Mucosa of descending colon (tissue), 3 donors: Measurements from ENCODE around the gene SAMHD1. TPM values are rescaled to one million over a fixed set of nuclear protein-coding genes. Genes with fewer than 3 reads are reported as not detected.
"Not testable (repeated sequence)": the region's sequence is repeated elsewhere in the genome, so short reads cannot be mapped to it uniquely, and the experiment has no call there.

Experiments used
- ATAC-seq: fragments of 200-7000 bp; cut with Tn5 transposase; one replicate; pipeline ENCODE4 v1.9.1; 2020; ENCODE audit warnings: mild to moderate bottlenecking, moderate library complexity
- DNase-seq, 3 donors: peaks; one replicate each; pipeline ENCODE4 v3.0.0-alpha.2; 2020
- H3K36me3 ChIP-seq: fragments of 200-600 bp; one replicate; pipeline ENCODE4 v1.8.0; 2021; ENCODE audit warnings: low read depth, mild to moderate bottlenecking
- H3K4me1 ChIP-seq: fragments of 200-600 bp; one replicate; pipeline ENCODE4 v1.8.0; 2021; ENCODE audit warnings: low read depth, mild to moderate bottlenecking
- H3K4me3 ChIP-seq: fragments of 200-600 bp; one replicate; pipeline ENCODE4 v1.8.0; 2021; ENCODE audit warnings: mild to moderate bottlenecking
- H3K9me3 ChIP-seq: fragments of 200-600 bp; one replicate; pipeline ENCODE4 v1.8.0; 2021; ENCODE audit warnings: mild to moderate bottlenecking
- intact Hi-C, 2 donors: fragments of 100-400 bp; cut with DNase I in 1 of 2; cut with micrococcal nuclease in 1 of 2; formaldehyde crosslinking; loops; one replicate each; pipeline versions ENCODE4 v1.11.0 to v1.11.1; 2022; cut with DNase I, micrococcal nuclease
- total RNA-seq, 3 donors: library from RNA; stranded (reverse); fragmentation: NEBNext Ultra II Directional in 2 of 3; extraction: Animal tissue kit (Norgen Biotek cat#: 25700) in 2 of 3; gene quantifications; one replicate each; pipeline versions ENCODE4 v1.2.1 to v1.2.4, GENCODE V29; 2021 to 2023
- TF ChIP-seq, protein P1 (sequence below): fragments of 200-600 bp; IDR thresholded peaks from one replicate; pipeline ENCODE4 v1.8.0; 2022; ENCODE audit warnings: antibody characterized with exemption, mild to moderate bottlenecking
- donor health status: DM: no; HTN: no; CAD: no; lungs with moderate emphysema.
- donor health status: DM: no; HTN: no; CAD: no.
- donor health status: DM: no; HTN: yes; CAD: no.

Gene SAMHD1
- total RNA-seq, 3 donors from 2014 or later, result 24.1 to 110 (median 48.6) TPM

DNA sequence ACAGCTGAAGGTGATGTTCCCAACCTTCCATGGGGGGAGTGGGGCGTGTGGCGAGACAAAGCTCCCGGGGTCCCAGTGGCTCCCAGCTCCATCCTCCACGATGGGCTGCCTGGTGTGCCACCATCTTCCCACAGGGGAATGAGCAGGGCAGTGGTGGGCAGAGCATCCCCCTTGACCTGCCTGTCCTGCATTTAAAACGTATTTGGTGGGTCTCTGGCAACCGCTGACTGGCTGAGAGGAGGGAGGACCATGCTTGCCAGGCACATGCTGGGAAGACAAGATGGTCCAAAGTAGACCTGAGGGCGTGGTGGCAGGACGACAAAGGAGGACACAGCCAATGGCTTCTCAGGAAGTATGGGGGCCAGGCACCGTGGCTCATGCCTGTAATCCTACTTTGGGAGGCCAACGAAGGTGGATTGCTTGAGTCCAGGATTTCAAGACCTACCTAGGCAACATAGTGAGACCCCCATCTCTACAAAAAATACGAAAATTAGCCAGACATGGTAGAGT is 70.7 kb downstream of the SAMHD1 start:
- ATAC-seq, result no peak

DNA sequence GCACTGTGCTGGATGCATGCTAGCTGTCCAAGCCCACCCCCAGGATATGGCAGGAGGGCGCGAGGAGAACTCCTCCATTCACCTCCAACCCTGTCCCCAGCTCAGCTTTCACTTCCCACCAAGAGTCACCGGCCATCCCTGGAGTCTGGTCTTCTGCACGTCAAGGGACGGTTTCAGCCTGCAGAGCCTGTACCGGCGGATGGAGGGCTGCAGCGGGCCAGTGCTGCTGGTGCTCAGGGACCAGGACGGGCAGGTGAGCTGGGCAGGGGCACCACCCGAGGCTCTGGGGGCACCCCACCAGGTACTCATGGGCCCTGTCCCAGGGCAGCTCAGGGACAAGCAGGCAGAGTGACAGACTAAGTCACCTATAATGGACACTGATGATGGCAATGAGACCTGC is 72.6 kb downstream of the SAMHD1 start:
- TF ChIP-seq, protein P1, sequence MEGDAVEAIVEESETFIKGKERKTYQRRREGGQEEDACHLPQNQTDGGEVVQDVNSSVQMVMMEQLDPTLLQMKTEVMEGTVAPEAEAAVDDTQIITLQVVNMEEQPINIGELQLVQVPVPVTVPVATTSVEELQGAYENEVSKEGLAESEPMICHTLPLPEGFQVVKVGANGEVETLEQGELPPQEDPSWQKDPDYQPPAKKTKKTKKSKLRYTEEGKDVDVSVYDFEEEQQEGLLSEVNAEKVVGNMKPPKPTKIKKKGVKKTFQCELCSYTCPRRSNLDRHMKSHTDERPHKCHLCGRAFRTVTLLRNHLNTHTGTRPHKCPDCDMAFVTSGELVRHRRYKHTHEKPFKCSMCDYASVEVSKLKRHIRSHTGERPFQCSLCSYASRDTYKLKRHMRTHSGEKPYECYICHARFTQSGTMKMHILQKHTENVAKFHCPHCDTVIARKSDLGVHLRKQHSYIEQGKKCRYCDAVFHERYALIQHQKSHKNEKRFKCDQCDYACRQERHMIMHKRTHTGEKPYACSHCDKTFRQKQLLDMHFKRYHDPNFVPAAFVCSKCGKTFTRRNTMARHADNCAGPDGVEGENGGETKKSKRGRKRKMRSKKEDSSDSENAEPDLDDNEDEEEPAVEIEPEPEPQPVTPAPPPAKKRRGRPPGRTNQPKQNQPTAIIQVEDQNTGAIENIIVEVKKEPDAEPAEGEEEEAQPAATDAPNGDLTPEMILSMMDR, result no peak
- DNase-seq (no peak), ATAC-seq (no peak)
- intact Hi-C loops, result no loop called here
- no peaks in the 10 kb centered on the region for H3K9me3 ChIP-seq
- peaks cover 11% of the 10 kb centered on the region for H3K4me1 ChIP-seq
- no peaks in the 10 kb centered on the region for H3K36me3 ChIP-seq
- H3K4me3 ChIP-seq, result no peak overlapping the region

More for the DNA sequence above, 70.7 kb downstream of the SAMHD1 start:
- Histone ChIP-seq H3K9me3 (no peaks in the 10 kb centered on the region), H3K4me3 (no peak overlapping the region), H3K36me3 (no peaks in the 10 kb centered on the region), H3K4me1 (peaks cover 5% of the 10 kb centered on the region)
- TF ChIP-seq, protein P1, result no peak
- intact Hi-C loops, result no loop called here
- DNase-seq, result no peak

DNA sequence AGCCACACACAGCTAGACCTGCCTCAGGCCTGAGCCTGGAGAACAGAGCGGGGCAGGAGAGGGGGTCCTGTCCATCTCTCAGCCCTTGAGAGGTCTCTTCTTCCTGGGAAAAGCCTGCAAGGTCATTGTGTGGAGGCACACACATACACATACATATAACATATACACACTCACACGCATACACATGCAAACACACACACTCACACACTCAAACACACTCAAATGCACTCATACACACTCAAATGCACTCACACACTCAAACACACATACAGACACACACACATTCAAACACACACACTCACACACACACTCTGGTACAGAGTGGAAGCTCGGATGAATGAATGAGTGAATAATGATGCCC is 75.1 kb downstream of the SAMHD1 start:
- Histone ChIP-seq H3K36me3 (no peaks in the 10 kb centered on the region), H3K4me1 (peaks cover 11% of the 10 kb centered on the region), H3K9me3 (no peaks in the 10 kb centered on the region), H3K4me3 (no peak overlapping the region)
- DNase-seq, result no peak
- TF ChIP-seq, protein P1, result no peak
- intact Hi-C loops, result no loop called here
- peak; percentile 3 for ATAC-seq

DNA sequence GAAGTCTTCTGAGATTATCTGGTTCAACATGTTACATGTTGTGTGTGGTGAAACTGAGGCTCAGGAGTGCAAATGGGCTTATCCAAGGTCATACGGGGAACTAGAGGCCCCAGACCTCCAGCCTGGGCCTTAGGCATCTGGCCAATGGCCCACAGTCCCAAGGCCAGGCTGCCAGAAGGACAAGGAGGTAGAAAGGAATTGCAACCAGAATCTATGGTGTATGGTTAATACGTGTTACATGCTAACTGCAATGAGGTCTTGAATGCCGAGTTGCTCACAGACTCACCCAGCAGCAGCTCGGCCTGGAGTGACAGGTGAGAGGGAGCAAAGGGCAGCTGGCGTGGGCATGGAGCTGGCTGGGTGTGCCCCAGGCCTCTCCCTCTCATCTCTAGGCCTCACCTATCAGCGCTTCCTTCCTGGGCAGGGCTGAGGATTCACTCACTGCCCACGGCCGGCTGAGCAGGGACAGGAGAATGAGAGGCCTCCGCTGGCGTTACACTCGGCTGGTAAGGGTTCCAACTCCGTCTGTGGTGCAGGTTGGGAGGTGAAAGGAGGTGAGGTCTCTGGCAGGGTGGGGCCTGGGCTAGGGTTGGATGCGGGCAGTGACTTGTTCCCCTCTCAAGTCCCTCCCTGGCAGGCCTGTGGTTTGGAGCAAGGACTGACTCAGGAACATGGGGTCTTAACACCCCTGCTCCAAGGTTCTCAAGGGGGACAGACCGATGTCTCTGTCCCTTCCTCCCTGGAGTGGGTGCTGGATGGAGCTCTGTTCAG is 75.6 kb downstream of the SAMHD1 start, which contains the start of gene TLDC2:
Gene TLDC2 (plus strand): TSS at position 437 of the 771 bp plus-strand sequence. CDS start 37 bp downstream, at position 474.
- TF ChIP-seq, protein P1, result no peak
- H3K4me1 ChIP-seq, result peaks cover 11% of the 10 kb centered on the region
- H3K36me3 ChIP-seq, result no peaks in the 10 kb centered on the region
- intact Hi-C loops, result no loop called here
- no peak within 1 kb of the TSS for H3K4me3 ChIP-seq
- H3K9me3 ChIP-seq, result no peaks in the 10 kb centered on the region
- DNase-seq, result peak; percentile 91 to 92 (median 91)
- ATAC-seq, result peak; percentile 98

DNA sequence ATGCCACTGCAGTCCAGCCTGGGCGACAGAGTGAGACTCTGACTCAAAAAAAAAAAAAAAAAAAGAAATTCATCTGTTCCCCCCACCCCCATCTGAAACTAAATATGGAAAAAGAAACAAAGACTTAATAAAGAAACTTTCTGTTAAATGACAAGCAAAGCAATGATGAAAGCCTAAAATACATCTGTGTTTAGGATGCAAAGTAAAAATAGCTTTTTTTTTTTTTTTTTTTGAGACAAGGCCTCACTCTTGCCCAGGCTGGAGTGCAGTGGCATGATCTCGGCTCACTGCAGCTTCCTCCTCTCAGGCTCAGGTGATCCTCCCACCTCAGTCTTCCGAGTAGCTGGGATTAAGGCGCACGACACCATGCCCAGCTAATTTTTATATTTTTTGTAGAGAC is 76.4 kb downstream of the SAMHD1 start:
- peaks cover 11% of the 10 kb centered on the region for H3K4me1 ChIP-seq
- H3K9me3 ChIP-seq, H3K36me3 ChIP-seq, H3K4me3 ChIP-seq, DNase-seq, intact Hi-C loops: not testable (repeated sequence)
- ATAC-seq, result peak; percentile 2

DNA sequence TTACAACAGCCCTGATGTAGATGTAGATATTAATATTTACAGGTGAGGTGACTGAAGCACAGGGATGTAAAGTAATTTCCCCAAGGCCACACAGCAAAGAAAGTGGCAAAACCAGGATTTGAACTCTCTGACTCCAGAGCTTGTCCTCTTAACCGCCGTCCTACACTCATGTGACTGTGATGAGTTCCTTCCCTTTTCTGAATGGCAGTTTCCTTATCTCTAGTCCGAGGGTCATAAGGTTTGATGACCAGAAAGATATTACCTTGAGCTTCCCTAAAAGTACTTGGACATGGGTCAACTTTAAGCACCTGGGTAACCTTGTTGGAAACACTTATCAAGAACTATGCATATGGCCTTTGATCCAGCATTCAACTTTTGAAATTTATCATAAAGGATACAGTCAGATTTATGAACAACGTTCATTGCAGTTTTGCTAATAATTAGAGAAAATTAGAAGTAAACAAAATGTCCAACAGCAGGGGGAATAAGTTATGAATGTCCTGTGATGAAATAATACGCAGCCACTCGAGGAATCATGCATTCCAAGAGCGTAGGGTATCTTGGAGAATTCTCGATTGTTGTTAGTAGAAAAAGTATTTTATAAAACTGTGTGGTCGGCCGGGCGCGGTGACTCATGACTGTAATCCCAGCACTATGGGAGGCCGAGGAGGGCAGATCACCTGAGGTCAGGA is 77.9 kb downstream of the SAMHD1 start:
- intact Hi-C loops, result no loop called here
- Histone ChIP-seq H3K36me3 (no peaks in the 10 kb centered on the region), H3K4me1 (peaks cover 11% of the 10 kb centered on the region), H3K4me3 (no peak overlapping the region), H3K9me3 (no peaks in the 10 kb centered on the region)
- TF ChIP-seq, protein P1, result no peak
- ATAC-seq, result peak; percentile 40
- peak in 1 of 3 donors; percentile 24 for DNase-seq
